Measurements from ENCODE around the gene BRWD1. TPM values are rescaled to one million over a fixed set of nuclear protein-coding genes. Genes with fewer than 3 reads are reported as not detected.

The BRWD1 gene
- total and polyA plus RNA-seq, 2 of the 8 experiments (the other 6 are each of a cell fraction or from before 2014, with no cell fraction given) = 9.3 to 45.2 TPM

DNA sequence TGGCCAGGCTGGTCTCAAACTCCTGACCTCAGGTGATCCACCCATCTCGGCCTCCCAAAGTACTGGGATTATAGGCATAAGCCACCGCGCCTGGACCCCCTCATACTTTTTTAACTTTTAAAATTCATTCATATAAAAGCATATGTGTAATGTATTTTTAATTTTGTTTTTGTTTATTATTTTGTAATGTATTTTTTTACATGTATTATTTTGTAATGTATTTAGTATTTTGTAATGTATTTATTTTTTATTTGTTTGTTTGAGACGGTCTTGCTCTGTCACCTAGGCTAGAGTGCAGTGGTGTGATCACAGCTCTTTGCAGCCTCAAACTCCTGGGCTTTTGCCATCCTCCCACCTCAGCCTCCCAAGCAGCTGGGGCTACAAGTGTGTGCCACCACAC is 12.0 kb upstream of the BRWD1 start (continued):
- TF ChIP-seq, protein P1, sequence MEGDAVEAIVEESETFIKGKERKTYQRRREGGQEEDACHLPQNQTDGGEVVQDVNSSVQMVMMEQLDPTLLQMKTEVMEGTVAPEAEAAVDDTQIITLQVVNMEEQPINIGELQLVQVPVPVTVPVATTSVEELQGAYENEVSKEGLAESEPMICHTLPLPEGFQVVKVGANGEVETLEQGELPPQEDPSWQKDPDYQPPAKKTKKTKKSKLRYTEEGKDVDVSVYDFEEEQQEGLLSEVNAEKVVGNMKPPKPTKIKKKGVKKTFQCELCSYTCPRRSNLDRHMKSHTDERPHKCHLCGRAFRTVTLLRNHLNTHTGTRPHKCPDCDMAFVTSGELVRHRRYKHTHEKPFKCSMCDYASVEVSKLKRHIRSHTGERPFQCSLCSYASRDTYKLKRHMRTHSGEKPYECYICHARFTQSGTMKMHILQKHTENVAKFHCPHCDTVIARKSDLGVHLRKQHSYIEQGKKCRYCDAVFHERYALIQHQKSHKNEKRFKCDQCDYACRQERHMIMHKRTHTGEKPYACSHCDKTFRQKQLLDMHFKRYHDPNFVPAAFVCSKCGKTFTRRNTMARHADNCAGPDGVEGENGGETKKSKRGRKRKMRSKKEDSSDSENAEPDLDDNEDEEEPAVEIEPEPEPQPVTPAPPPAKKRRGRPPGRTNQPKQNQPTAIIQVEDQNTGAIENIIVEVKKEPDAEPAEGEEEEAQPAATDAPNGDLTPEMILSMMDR (IDR thresholded peaks at IDR 0.05; ENCODE audit: control extremely low read depth in 1 of 3, insufficient read depth in 1 of 3, low read depth in 1 of 3, low read length in 3 of 3) = no peak
- TF ChIP-seq EGR1 (IDR thresholded peaks at IDR 0.05; ENCODE audit: borderline replicate concordance, low read depth, low read length) (no peak), EP300 (IDR thresholded peaks at IDR 0.05; ENCODE audit: borderline replicate concordance in 1 of 2, low read depth in 2 of 2, low read length in 2 of 2) (no peak), PHF8 (conservative IDR thresholded peaks at IDR 0.05; ENCODE audit: low read depth, low read length) (no peak), RXRA (IDR thresholded peaks at IDR 0.05; ENCODE audit: insufficient read depth, low read depth, low read length) (no peak), SRF (IDR thresholded peaks at IDR 0.05; ENCODE audit: low read depth, low read length) (no peak), HDAC2 (IDR thresholded peaks at IDR 0.05; ENCODE audit: borderline replicate concordance in 1 of 2, low read depth in 2 of 2, low read length in 2 of 2) (no peak)

All from H1 (cell line).